HG03457 (cell line): ENCODE results near the gene LRRK2.

Source experiments
- ATAC-seq: cut with Tn5 transposase; IDR thresholded peaks from one replicate; pipeline ENCODE4 v1.9.1; 2021; ENCODE audit warnings: moderate number of reproducible peaks; ENCODE audit not compliant: unreplicated experiment

Gene LRRK2

GRCh38 chr12:40390980-40391379 lies 166.2 kb downstream of the LRRK2 start:
- ATAC-seq = no peak

GRCh38 chr12:40393026-40393425 lies 168.2 kb downstream of the LRRK2 start:
- no peak for ATAC-seq

GRCh38 chr12:40399656-40400055 lies 174.9 kb downstream of the LRRK2 start:
- ATAC-seq = no peak

GRCh38 chr12:40405419-40405818 lies 180.6 kb downstream of the LRRK2 start:
- no peak for ATAC-seq
